Mammary epithelial cell (primary cell): Measurements from ENCODE around the gene SMCP.

Experiments used
- EZH2 ChIP-seq: IDR thresholded peaks from 2 replicates; pipeline ENCODE4 v1.6.1; 2012; ENCODE audit warnings: low read length, inconsistent platforms, borderline replicate concordance
- TF ChIP-seq, protein P1 (sequence below), 2 donors: IDR thresholded peaks in 1 of 2; conservative IDR thresholded peaks in 1 of 2; 2 replicates each; pipeline ENCODE4 v1.5.1; 2011 to 2012; ENCODE audit warnings: inconsistent platforms in 2 of 2, low read length in 2 of 2, mild to moderate bottlenecking in 2 of 2, control low read depth in 1 of 2, low read depth in 1 of 2; ENCODE audit not compliant: insufficient read depth in 1 of 2; ENCODE audit errors: extremely low read depth in 1 of 2

DNA sequence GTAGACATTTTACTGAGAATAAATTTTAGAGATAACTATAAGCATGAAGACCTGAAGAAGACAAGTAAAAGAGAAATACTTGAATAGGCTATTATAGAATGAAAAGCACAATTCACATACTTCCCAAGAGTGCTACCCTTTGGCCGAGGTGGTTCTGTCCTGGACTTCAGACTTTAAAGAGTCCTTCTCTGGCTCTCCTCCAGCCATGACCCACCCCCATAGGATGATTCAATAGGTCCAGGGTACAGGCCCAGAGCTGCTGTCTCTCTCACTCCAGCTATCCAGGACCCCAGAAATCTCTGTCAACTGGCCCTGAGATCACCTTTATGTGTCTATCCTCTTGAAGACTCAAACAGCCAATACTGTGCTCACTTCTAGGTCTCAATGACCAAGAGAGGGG lies 1.3 kb upstream of the SMCP start:
- TF ChIP-seq, protein P1, sequence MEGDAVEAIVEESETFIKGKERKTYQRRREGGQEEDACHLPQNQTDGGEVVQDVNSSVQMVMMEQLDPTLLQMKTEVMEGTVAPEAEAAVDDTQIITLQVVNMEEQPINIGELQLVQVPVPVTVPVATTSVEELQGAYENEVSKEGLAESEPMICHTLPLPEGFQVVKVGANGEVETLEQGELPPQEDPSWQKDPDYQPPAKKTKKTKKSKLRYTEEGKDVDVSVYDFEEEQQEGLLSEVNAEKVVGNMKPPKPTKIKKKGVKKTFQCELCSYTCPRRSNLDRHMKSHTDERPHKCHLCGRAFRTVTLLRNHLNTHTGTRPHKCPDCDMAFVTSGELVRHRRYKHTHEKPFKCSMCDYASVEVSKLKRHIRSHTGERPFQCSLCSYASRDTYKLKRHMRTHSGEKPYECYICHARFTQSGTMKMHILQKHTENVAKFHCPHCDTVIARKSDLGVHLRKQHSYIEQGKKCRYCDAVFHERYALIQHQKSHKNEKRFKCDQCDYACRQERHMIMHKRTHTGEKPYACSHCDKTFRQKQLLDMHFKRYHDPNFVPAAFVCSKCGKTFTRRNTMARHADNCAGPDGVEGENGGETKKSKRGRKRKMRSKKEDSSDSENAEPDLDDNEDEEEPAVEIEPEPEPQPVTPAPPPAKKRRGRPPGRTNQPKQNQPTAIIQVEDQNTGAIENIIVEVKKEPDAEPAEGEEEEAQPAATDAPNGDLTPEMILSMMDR (conservative IDR thresholded peaks at IDR 0.05 in 1 of 2, IDR thresholded peaks at IDR 0.05 in 1 of 2; ENCODE audit: extremely low read depth in 1 of 2, insufficient read depth in 1 of 2, low read depth in 1 of 2, low read length in 2 of 2), result no peak
- no peak for TF ChIP-seq EZH2
